ENCODE data around the gene HOXD13.

Gene HOXD13

GRCh38 chr2:176076796-176077195 is 15.7 kb upstream of the HOXD13 start:
- peaks cover 10% of the 10 kb centered on the region for H3K4me1 Mint-ChIP-seq (ENCODE audit: low read depth)
- peaks cover 14% of the 10 kb centered on the region for H3K36me3 Mint-ChIP-seq
- no peak overlapping the region for H3K4me3 Mint-ChIP-seq
- H3K9me3 Mint-ChIP-seq (ENCODE audit: low read depth), result peaks cover 15% of the 10 kb centered on the region
- peaks cover 55% of the 10 kb centered on the region for H3K27me3 Mint-ChIP-seq
- H3K27ac Mint-ChIP-seq, result no peak overlapping the region

- Mint-ChIP-seq H3K27me3 (peaks cover 52% of the 10 kb centered on the region), H3K36me3 (peaks cover 14% of the 10 kb centered on the region), H3K9me3 (ENCODE audit: low read depth) (peaks cover 15% of the 10 kb centered on the region), H3K27ac (peak overlapping the region; percentile 61), H3K4me3 (peak overlapping the region; percentile 63), H3K4me1 (ENCODE audit: low read depth) (peaks cover 7% of the 10 kb centered on the region)
These were observed 13.8 kb upstream of the HOXD13 start for GRCh38 chr2:176078541-176079284.

GRCh38 chr2:176079285-176079830 is 13.2 kb upstream of the HOXD13 start:
- peaks cover 7% of the 10 kb centered on the region for H3K4me1 Mint-ChIP-seq (ENCODE audit: low read depth)
- peak overlapping the region; percentile 61 for H3K27ac Mint-ChIP-seq
- peaks cover 54% of the 10 kb centered on the region for H3K27me3 Mint-ChIP-seq
- H3K36me3 Mint-ChIP-seq, result peaks cover 14% of the 10 kb centered on the region
- H3K9me3 Mint-ChIP-seq (ENCODE audit: low read depth), result peaks cover 15% of the 10 kb centered on the region
- peak overlapping the region; percentile 63 for H3K4me3 Mint-ChIP-seq

- H3K36me3 Mint-ChIP-seq, result peaks cover 14% of the 10 kb centered on the region
- peaks cover 7% of the 10 kb centered on the region for H3K4me1 Mint-ChIP-seq (ENCODE audit: low read depth)
- peak overlapping the region; percentile 63 for H3K4me3 Mint-ChIP-seq
- peak overlapping the region; percentile 61 for H3K27ac Mint-ChIP-seq
- peaks cover 53% of the 10 kb centered on the region for H3K27me3 Mint-ChIP-seq
- peaks cover 15% of the 10 kb centered on the region for H3K9me3 Mint-ChIP-seq (ENCODE audit: low read depth)
These were observed 12.5 kb upstream of the HOXD13 start for GRCh38 chr2:176079831-176080539.

- Mint-ChIP-seq H3K27me3 (peaks cover 48% of the 10 kb centered on the region), H3K4me3 (peak overlapping the region; percentile 40), H3K9me3 (ENCODE audit: low read depth) (peaks cover 15% of the 10 kb centered on the region), H3K27ac (peak overlapping the region; percentile 85), H3K4me1 (ENCODE audit: low read depth) (peaks cover 7% of the 10 kb centered on the region), H3K36me3 (peaks cover 12% of the 10 kb centered on the region)
These were observed 11.8 kb upstream of the HOXD13 start for GRCh38 chr2:176080540-176081375.

- H3K27me3 Mint-ChIP-seq, result peaks cover 45% of the 10 kb centered on the region
- H3K4me1 Mint-ChIP-seq (ENCODE audit: low read depth), result peaks cover 8% of the 10 kb centered on the region
- H3K9me3 Mint-ChIP-seq (ENCODE audit: low read depth), result peaks cover 11% of the 10 kb centered on the region
- H3K27ac Mint-ChIP-seq, result peak overlapping the region; percentile 85
- peaks cover 12% of the 10 kb centered on the region for H3K36me3 Mint-ChIP-seq
- peak overlapping the region; percentile 40 for H3K4me3 Mint-ChIP-seq
These were observed 11.1 kb upstream of the HOXD13 start for GRCh38 chr2:176081376-176081836.

- peaks cover 48% of the 10 kb centered on the region for H3K27me3 Mint-ChIP-seq
- peaks cover 13% of the 10 kb centered on the region for H3K4me1 Mint-ChIP-seq (ENCODE audit: low read depth)
- peaks cover 15% of the 10 kb centered on the region for H3K36me3 Mint-ChIP-seq
- peak overlapping the region; percentile 13 for H3K4me3 Mint-ChIP-seq
- peaks cover 8% of the 10 kb centered on the region for H3K9me3 Mint-ChIP-seq (ENCODE audit: low read depth)
- H3K27ac Mint-ChIP-seq, result peak overlapping the region; percentile 72
These were observed 10.5 kb upstream of the HOXD13 start for GRCh38 chr2:176081837-176082524.

- Mint-ChIP-seq H3K27ac (peak overlapping the region; percentile 72), H3K4me3 (no peak overlapping the region), H3K4me1 (ENCODE audit: low read depth) (peaks cover 14% of the 10 kb centered on the region), H3K9me3 (ENCODE audit: low read depth) (peaks cover 8% of the 10 kb centered on the region), H3K36me3 (peaks cover 16% of the 10 kb centered on the region), H3K27me3 (peaks cover 48% of the 10 kb centered on the region)
These were observed 10.0 kb upstream of the HOXD13 start for GRCh38 chr2:176082525-176082823.

GRCh38 chr2:176082824-176083751 is 9.4 kb upstream of the HOXD13 start:
- Mint-ChIP-seq H3K27me3 (peaks cover 50% of the 10 kb centered on the region), H3K9me3 (ENCODE audit: low read depth) (peaks cover 8% of the 10 kb centered on the region), H3K27ac (peak overlapping the region; percentile 78), H3K4me1 (ENCODE audit: low read depth) (peaks cover 16% of the 10 kb centered on the region), H3K4me3 (peak overlapping the region; percentile 30), H3K36me3 (peaks cover 16% of the 10 kb centered on the region)

- H3K27ac Mint-ChIP-seq, result peak within 1 kb of the TSS; percentile 78
- peaks cover under 1% of the 10 kb centered on the region for H3K9me3 Mint-ChIP-seq (ENCODE audit: low read depth)
- H3K36me3 Mint-ChIP-seq, result peaks cover 11% of the 10 kb centered on the region
- peaks cover 46% of the 10 kb centered on the region for H3K27me3 Mint-ChIP-seq
- H3K4me1 Mint-ChIP-seq (ENCODE audit: low read depth), result peaks cover 21% of the 10 kb centered on the region
- H3K4me3 Mint-ChIP-seq, result peak within 1 kb of the TSS; percentile 30
These were observed 8.7 kb upstream of the HOXD13 start, which contains the start of gene EVX2 for GRCh38 chr2:176083796-176084261. Gene EVX2 (minus strand): TSS chr2:176083962. CDS start chr2:176083776, 186 bp downstream.

GRCh38 chr2:176084611-176085119 is 7.9 kb upstream of the HOXD13 start:
- Mint-ChIP-seq H3K36me3 (peaks cover 5% of the 10 kb centered on the region), H3K4me3 (no peak overlapping the region), H3K9me3 (ENCODE audit: low read depth) (no peaks in the 10 kb centered on the region), H3K27ac (peak overlapping the region; percentile 58), H3K4me1 (ENCODE audit: low read depth) (peaks cover 15% of the 10 kb centered on the region), H3K27me3 (peaks cover 44% of the 10 kb centered on the region)

GRCh38 chr2:176085120-176085788 is 7.3 kb upstream of the HOXD13 start:
- Mint-ChIP-seq H3K36me3 (peaks cover 5% of the 10 kb centered on the region), H3K27ac (no peak overlapping the region)

More at GRCh38 chr2:176085120-176085788, 7.3 kb upstream of the HOXD13 start:
- H3K9me3 Mint-ChIP-seq (ENCODE audit: low read depth), result no peaks in the 10 kb centered on the region
- H3K4me3 Mint-ChIP-seq, result no peak overlapping the region
- peaks cover 14% of the 10 kb centered on the region for H3K4me1 Mint-ChIP-seq (ENCODE audit: low read depth)
- H3K27me3 Mint-ChIP-seq, result peaks cover 49% of the 10 kb centered on the region
